GM23248 (cell line): ENCODE data around the gene RTN4RL1.

Source experiments
- EZH2 ChIP-seq: fragments of 200-600 bp; sonication (generic); IDR thresholded peaks from 2 replicates; pipeline ENCODE4 v1.6.1; 2018; ENCODE audit warnings: antibody characterized with exemption, mild to moderate bottlenecking; ENCODE audit not compliant: insufficient read depth, poor library complexity, severe bottlenecking
- EZH2phosphoT487 ChIP-seq: fragments of 200-600 bp; sonication (generic); IDR thresholded peaks from 2 replicates; pipeline ENCODE4 v1.6.1; 2018; ENCODE audit warnings: antibody characterized with exemption, moderate library complexity, mild to moderate bottlenecking, low read depth; ENCODE audit not compliant: insufficient read depth

- TF ChIP-seq EZH2 (no peak), EZH2phosphoT487 (no peak)
Observed at GRCh38 chr17:1985093-1985492, 40.0 kb downstream of the RTN4RL1 start.
